GM12878 (cell line): ENCODE measurements around the gene SNRPD3.

Source experiments
- BCL11A ChIP-seq: IDR thresholded peaks from 2 replicates; pipeline ENCODE4 v1.6.1; 2011; ENCODE audit warnings: low read depth, low read length
- CREB1 ChIP-seq: IDR thresholded peaks from 2 replicates; pipeline ENCODE4 v1.6.1; 2012; ENCODE audit warnings: low read depth, mild to moderate bottlenecking, inconsistent platforms
- EZH2 ChIP-seq: IDR thresholded peaks from 2 replicates; pipeline ENCODE4 v1.6.1; 2012; ENCODE audit warnings: low read depth, mild to moderate bottlenecking, control low read depth, inconsistent platforms, low read length, borderline replicate concordance; ENCODE audit not compliant: control insufficient read depth
- JUNB ChIP-seq: IDR thresholded peaks from 2 replicates; pipeline ENCODE4 v1.6.1; 2016; ENCODE audit warnings: antibody characterized with exemption, mild to moderate bottlenecking
- POLR2A ChIP-seq: IDR thresholded peaks from 2 replicates; pipeline ENCODE4 v1.6.1; 2011; ENCODE audit warnings: low read depth, mild to moderate bottlenecking, low read length
- POLR2AphosphoS5 ChIP-seq: IDR thresholded peaks from 2 replicates; pipeline ENCODE4 v1.6.1; 2011; ENCODE audit warnings: mild to moderate bottlenecking, low read length, inconsistent platforms
- RAD21 ChIP-seq: IDR thresholded peaks from 2 replicates; pipeline ENCODE4 v1.6.1; 2011; ENCODE audit warnings: mild to moderate bottlenecking, low read depth, low read length, moderate library complexity; ENCODE audit not compliant: insufficient read depth
- SP1 ChIP-seq: IDR thresholded peaks from one replicate; pipeline ENCODE4 v1.6.1; 2011; ENCODE audit warnings: low read depth, low read length
- STAT3 ChIP-seq: IDR thresholded peaks from 2 replicates; pipeline ENCODE4 v1.6.1; 2011; ENCODE audit warnings: low read depth, low read length, improper control_type of control experiment
- TAF1 ChIP-seq: IDR thresholded peaks from 2 replicates; pipeline ENCODE4 v1.6.1; 2011; ENCODE audit warnings: mild to moderate bottlenecking, low read depth, low read length, borderline replicate concordance
- TF ChIP-seq, protein P1 (sequence below), 3 experiments: IDR thresholded peaks in 2 of 3; conservative IDR thresholded peaks in 1 of 3; 2 replicates each; pipeline ENCODE4 v1.5.1; 2011; ENCODE audit warnings: low read depth in 3 of 3, low read length in 3 of 3, mild to moderate bottlenecking in 3 of 3, control low read depth in 2 of 3, moderate library complexity in 2 of 3, inconsistent platforms in 1 of 3, mixed read lengths in 1 of 3; ENCODE audit not compliant: control insufficient read depth in 2 of 3, insufficient read depth in 1 of 3; ENCODE audit errors: extremely low read depth in 1 of 3
- TF ChIP-seq, protein P2 (sequence below): IDR thresholded peaks from 2 replicates; pipeline ENCODE4 v1.6.1; 2011; ENCODE audit warnings: low read depth, mild to moderate bottlenecking, low read length, moderate library complexity, borderline replicate concordance; ENCODE audit errors: extremely low read depth
- TF ChIP-seq, protein P3 (sequence below): IDR thresholded peaks from 2 replicates; pipeline ENCODE4 v1.6.1; 2012; ENCODE audit warnings: mild to moderate bottlenecking, low read depth, low read length
- TF ChIP-seq, protein P4 (sequence below): IDR thresholded peaks from 2 replicates; pipeline ENCODE4 v1.6.1; 2011; ENCODE audit warnings: low read depth, low read length, improper control_type of control experiment, borderline replicate concordance

DNA sequence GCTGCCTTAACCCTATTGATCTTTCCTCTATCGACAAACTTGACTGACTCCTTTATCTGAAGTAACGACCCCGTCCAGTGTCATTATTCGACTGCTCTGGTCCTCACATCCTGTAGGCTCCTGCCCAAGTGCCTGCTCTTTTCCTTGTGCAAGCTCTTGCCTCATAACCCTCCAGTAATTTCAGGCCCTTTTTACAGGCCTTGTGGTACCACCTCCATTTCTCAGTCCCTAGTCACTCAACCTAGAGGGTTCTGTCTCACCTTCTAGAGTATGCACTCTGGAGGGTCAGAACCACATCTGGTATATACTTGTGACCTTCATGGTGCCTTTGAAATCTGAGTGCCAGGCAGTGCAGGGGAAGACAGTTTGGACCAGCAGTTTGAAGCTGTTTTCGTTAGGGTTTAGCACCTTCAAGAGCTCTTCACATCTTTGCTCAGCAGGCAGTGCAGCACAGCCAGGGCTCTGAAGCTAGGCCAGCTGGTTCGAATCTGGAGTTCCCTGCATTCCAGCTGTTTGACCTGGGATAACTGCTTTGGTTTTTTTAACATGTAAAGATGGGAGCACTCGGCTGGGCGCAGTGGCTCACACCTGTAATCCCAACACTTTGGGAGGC is 11.2 kb downstream of the SNRPD3 start:
- TF ChIP-seq CREB1 = no peak
- TF ChIP-seq, protein P1, sequence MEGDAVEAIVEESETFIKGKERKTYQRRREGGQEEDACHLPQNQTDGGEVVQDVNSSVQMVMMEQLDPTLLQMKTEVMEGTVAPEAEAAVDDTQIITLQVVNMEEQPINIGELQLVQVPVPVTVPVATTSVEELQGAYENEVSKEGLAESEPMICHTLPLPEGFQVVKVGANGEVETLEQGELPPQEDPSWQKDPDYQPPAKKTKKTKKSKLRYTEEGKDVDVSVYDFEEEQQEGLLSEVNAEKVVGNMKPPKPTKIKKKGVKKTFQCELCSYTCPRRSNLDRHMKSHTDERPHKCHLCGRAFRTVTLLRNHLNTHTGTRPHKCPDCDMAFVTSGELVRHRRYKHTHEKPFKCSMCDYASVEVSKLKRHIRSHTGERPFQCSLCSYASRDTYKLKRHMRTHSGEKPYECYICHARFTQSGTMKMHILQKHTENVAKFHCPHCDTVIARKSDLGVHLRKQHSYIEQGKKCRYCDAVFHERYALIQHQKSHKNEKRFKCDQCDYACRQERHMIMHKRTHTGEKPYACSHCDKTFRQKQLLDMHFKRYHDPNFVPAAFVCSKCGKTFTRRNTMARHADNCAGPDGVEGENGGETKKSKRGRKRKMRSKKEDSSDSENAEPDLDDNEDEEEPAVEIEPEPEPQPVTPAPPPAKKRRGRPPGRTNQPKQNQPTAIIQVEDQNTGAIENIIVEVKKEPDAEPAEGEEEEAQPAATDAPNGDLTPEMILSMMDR (IDR thresholded peaks at IDR 0.05 in 2 of 3, conservative IDR thresholded peaks at IDR 0.05 in 1 of 3; ENCODE audit: control insufficient read depth in 2 of 3, extremely low read depth in 1 of 3, insufficient read depth in 1 of 3, low read depth in 3 of 3, low read length in 3 of 3) = no peak
- TF ChIP-seq, protein P2, sequence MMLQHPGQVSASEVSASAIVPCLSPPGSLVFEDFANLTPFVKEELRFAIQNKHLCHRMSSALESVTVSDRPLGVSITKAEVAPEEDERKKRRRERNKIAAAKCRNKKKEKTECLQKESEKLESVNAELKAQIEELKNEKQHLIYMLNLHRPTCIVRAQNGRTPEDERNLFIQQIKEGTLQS = no peak
- TF ChIP-seq EZH2 = no peak
- TF ChIP-seq POLR2AphosphoS5 = no peak
- TF ChIP-seq POLR2A = no peak
- no peak for TF ChIP-seq SP1
- no peak for TF ChIP-seq TAF1
- TF ChIP-seq, protein P3, sequence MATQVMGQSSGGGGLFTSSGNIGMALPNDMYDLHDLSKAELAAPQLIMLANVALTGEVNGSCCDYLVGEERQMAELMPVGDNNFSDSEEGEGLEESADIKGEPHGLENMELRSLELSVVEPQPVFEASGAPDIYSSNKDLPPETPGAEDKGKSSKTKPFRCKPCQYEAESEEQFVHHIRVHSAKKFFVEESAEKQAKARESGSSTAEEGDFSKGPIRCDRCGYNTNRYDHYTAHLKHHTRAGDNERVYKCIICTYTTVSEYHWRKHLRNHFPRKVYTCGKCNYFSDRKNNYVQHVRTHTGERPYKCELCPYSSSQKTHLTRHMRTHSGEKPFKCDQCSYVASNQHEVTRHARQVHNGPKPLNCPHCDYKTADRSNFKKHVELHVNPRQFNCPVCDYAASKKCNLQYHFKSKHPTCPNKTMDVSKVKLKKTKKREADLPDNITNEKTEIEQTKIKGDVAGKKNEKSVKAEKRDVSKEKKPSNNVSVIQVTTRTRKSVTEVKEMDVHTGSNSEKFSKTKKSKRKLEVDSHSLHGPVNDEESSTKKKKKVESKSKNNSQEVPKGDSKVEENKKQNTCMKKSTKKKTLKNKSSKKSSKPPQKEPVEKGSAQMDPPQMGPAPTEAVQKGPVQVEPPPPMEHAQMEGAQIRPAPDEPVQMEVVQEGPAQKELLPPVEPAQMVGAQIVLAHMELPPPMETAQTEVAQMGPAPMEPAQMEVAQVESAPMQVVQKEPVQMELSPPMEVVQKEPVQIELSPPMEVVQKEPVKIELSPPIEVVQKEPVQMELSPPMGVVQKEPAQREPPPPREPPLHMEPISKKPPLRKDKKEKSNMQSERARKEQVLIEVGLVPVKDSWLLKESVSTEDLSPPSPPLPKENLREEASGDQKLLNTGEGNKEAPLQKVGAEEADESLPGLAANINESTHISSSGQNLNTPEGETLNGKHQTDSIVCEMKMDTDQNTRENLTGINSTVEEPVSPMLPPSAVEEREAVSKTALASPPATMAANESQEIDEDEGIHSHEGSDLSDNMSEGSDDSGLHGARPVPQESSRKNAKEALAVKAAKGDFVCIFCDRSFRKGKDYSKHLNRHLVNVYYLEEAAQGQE = no peak
- TF ChIP-seq BCL11A = no peak
- TF ChIP-seq, protein P4, sequence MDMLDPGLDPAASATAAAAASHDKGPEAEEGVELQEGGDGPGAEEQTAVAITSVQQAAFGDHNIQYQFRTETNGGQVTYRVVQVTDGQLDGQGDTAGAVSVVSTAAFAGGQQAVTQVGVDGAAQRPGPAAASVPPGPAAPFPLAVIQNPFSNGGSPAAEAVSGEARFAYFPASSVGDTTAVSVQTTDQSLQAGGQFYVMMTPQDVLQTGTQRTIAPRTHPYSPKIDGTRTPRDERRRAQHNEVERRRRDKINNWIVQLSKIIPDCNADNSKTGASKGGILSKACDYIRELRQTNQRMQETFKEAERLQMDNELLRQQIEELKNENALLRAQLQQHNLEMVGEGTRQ = no peak
- TF ChIP-seq STAT3 = no peak
- no peak for TF ChIP-seq RAD21
- TF ChIP-seq JUNB = no peak
